Ascending aorta (tissue), 2 donors: ENCODE measurements around the gene RBBP8NL. TPM values are rescaled to one million over a fixed set of nuclear protein-coding genes. Genes with fewer than 3 reads are reported as not detected.

Experiments
- DNase-seq, 2 donors: peaks; one replicate each; pipeline ENCODE4 v3.0.0-alpha.2; 2019; ENCODE audit warnings: low spot score in 2 of 2
- H3K27ac ChIP-seq, 2 donors: fragments of 200-600 bp; sonication (generic); one replicate each; pipeline ENCODE4 v1.5.1; 2016 to 2017; ENCODE audit warnings: mild to moderate bottlenecking in 1 of 2
- H3K27me3 ChIP-seq: fragments of 200-600 bp; sonication (generic); one replicate; pipeline ENCODE4 v1.5.1; 2017
- H3K36me3 ChIP-seq, 2 donors: fragments of 200-600 bp; sonication (generic); one replicate each; pipeline ENCODE4 v1.5.1; 2016
- H3K4me1 ChIP-seq, 2 donors: fragments of 200-600 bp; sonication (generic); one replicate each; pipeline ENCODE4 v1.5.1; 2016 to 2017; ENCODE audit warnings: mild to moderate bottlenecking in 1 of 2
- H3K4me3 ChIP-seq, 2 donors: fragments of 200-600 bp; sonication (generic); one replicate each; pipeline ENCODE4 v1.5.1; 2016 to 2017; ENCODE audit warnings: mild to moderate bottlenecking in 1 of 2
- H3K9me3 ChIP-seq, 2 donors: fragments of 200-600 bp; sonication (generic); one replicate each; pipeline ENCODE4 v1.5.1; 2016
- CTCF ChIP-seq, 3 experiments: fragments of 200-600 bp in 2 of 3; fragments of 450-650 bp in 1 of 3; sonication (generic) in 2 of 3; IDR thresholded peaks; one replicate each; pipeline ENCODE4 v1.5.1; 2016 to 2019; ENCODE audit warnings: antibody characterized with exemption in 3 of 3, mild to moderate bottlenecking in 1 of 3, moderate library complexity in 1 of 3
- intact Hi-C: fragments of 100-400 bp; cut with DNase I; formaldehyde crosslinking; loops from one replicate; pipeline ENCODE4 v1.15.1; 2023
- total RNA-seq: library from RNA; depleted of rRNA; stranded (reverse); fragments of >200 nt; gene quantifications from one replicate; pipeline ENCODE4 v1.1.0, GENCODE V29; 2016

RBBP8NL gene
- total RNA-seq, 1 donor from 2014 or later = not detected

GRCh38 chr20:62391165-62392076 lies 35.9 kb downstream of the RBBP8NL start:
- Histone ChIP-seq H3K27ac (no peak overlapping the region), H3K4me3 (no peak overlapping the region), H3K9me3 (no peaks in the 10 kb centered on the region), H3K4me1 (peaks cover 7 to 9% of the 10 kb centered on the region in 2 donors), H3K27me3 (no peaks in the 10 kb centered on the region), H3K36me3 (peaks cover 27 to 58% of the 10 kb centered on the region in 2 donors)
- no peak for DNase-seq
- intact Hi-C loops = no loop called here
- no peak for TF ChIP-seq CTCF (IDR thresholded peaks at IDR 0.05)

GRCh38 chr20:62390317-62391164 lies 36.8 kb downstream of the RBBP8NL start:
- no peak for TF ChIP-seq CTCF (IDR thresholded peaks at IDR 0.05)
- H3K9me3 ChIP-seq = no peaks in the 10 kb centered on the region
- intact Hi-C loops = no loop called here
- H3K36me3 ChIP-seq = peaks cover 24 to 53% of the 10 kb centered on the region in 2 donors
- no peak for DNase-seq
- peaks cover 12 to 15% of the 10 kb centered on the region in 2 donors for H3K4me1 ChIP-seq
- H3K27me3 ChIP-seq = no peaks in the 10 kb centered on the region
- no peak overlapping the region for H3K4me3 ChIP-seq
- no peak overlapping the region for H3K27ac ChIP-seq

DNA sequence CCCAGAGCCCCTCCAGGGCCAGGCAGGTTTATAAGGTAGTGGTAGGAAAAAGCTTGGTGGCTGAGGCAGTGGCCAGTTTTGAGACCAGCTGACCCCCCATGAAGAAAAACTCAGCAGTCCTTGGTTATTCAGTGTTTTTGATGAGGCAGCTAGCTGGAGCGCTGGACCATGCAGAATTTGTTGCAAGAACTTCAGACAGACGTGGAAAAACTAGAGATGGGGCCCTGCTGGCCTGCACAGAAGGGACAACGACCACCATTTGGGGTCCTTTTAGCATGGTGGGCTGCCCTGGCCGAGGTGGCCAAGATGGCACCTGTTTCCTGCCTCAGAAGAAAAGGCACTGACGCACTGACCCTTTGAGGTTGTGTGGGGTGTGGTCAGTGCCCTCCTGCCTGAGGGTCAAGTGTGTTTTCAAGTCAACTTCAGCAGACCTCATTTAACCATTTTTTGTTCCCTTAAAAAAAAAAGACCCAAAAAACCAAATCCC lies 37.7 kb downstream of the RBBP8NL start:
- no peak overlapping the region for H3K27ac ChIP-seq
- no peaks in the 10 kb centered on the region for H3K27me3 ChIP-seq
- TF ChIP-seq CTCF (IDR thresholded peaks at IDR 0.05) = no peak
- no peak overlapping the region for H3K4me3 ChIP-seq
- peaks cover 24 to 45% of the 10 kb centered on the region in 2 donors for H3K36me3 ChIP-seq
- no peaks in the 10 kb centered on the region for H3K9me3 ChIP-seq
- DNase-seq = no peak
- H3K4me1 ChIP-seq = peaks cover 12 to 15% of the 10 kb centered on the region in 2 donors
- intact Hi-C loops = loop anchor here (5.0 to 10.0 kb wide), 2 partner anchors 205 to 408 kb away; partner anchors contain the start of genes MRGBP and MTG2

- no peak overlapping the region for H3K4me3 ChIP-seq
- H3K4me1 ChIP-seq = peaks cover 12 to 15% of the 10 kb centered on the region in 2 donors
- no peak overlapping the region for H3K27ac ChIP-seq
- no peaks in the 10 kb centered on the region for H3K9me3 ChIP-seq
- intact Hi-C loops = loop anchor here (5.0 to 10.0 kb wide), 2 partner anchors 204 to 408 kb away; partner anchors contain the start of genes MRGBP and MTG2
- DNase-seq = no peak
- no peak for TF ChIP-seq CTCF (IDR thresholded peaks at IDR 0.05)
- H3K27me3 ChIP-seq = no peaks in the 10 kb centered on the region
- peaks cover 20 to 39% of the 10 kb centered on the region in 2 donors for H3K36me3 ChIP-seq
Observed at GRCh38 chr20:62388839-62389600, 38.3 kb downstream of the RBBP8NL start.
